Iris pigment epithelial cell (primary cell): ENCODE data around the gene TIRAP.
"Not testable (repeated sequence)": the region's sequence is repeated elsewhere in the genome, so short reads cannot be mapped to it uniquely, and the experiment has no call there.

Experiments
- DNase-seq: peaks from one replicate; pipeline ENCODE4 v3.0.0-alpha.2; 2011; ENCODE audit warnings: low read depth

TIRAP gene, protein sequence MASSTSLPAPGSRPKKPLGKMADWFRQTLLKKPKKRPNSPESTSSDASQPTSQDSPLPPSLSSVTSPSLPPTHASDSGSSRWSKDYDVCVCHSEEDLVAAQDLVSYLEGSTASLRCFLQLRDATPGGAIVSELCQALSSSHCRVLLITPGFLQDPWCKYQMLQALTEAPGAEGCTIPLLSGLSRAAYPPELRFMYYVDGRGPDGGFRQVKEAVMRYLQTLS

DNA sequence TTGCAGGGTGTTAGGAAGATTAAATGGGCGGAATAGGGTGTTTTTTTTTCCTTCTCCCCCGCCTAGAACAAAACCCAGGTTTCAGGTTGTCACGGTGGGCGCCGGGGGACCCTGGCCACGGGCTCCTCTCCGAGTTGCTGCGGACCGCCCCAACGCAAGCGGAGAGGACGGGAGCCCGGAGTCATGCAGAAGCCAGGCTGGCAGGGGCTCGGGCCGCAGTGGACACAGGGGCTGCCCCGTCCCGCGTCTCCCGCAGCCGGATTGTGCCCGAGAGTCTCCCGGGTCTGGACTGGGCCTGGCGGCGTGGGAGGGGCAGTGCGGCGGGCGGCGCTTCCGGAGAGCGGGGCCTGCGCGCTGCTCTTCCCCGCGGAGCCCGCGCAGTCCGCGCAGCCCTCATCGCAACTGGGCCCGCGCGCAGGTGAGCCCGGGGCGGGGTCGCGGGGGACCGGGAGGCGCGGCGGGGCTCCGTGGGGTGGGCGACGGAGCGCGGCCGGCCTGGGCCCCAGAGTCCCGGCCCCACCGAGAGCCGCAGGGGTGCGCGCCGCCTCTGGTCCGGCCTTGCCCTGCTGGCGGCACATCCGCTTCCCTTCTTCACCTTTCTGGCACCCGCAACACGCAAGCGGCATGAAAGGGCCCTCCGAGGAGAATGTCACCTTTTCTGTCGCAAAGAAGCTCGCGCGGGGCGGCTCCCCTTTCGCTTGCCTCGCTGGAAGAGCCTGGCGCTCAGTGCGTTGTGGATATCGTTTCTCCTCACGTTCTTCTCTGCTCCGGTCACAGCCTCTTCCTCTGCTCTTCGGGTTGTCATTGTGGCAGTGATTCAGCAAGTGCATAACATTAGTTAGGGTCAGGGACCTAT, at the start of gene TIRAP:
TIRAP (plus strand) TSS at position 358 of the 856 bp plus-strand sequence. CDS start 7,802 bp downstream, outside the sequence.
- peak; percentile 45 for DNase-seq

DNA sequence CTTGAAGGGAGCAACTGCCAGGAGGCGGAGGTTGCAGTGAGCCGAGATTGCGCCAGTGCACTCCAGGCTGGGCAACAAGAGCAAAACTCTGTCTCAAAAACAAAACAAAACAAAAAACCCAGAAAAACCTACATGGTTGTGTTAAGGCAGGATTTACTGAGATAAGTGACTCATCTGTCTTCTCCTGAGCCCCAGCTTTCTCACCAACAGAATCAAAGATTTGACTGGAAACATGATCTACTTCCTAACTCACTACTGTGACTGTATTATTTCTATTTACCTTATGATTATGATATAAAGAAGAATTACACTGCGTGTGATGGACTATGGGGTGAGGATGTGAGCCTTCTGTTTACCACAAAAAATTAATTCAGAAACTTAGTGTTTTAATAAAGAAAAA, 49.5 kb upstream of the TIRAP start:
- peak; percentile 93 for DNase-seq

DNA sequence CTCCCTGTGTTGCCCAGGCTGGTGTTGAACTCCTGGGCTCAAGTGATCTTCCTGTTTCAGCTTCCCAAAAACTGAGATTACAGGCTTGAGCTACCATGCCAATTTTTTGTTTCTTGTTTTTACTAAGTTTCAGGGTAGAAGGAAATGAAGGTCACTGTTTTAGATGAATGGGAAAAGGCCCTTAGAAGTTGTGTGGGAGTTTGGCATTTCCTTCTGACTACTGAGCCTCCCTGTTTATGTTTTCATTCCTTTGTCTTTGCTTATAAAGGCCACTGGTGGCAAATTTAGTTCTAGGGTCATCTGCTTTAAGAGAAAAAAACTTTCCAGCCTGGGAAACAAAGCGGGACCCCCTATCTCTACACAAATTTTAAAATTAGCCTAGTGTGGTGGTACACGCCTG, 36.3 kb upstream of the TIRAP start:
- DNase-seq = peak; percentile 60

DNA sequence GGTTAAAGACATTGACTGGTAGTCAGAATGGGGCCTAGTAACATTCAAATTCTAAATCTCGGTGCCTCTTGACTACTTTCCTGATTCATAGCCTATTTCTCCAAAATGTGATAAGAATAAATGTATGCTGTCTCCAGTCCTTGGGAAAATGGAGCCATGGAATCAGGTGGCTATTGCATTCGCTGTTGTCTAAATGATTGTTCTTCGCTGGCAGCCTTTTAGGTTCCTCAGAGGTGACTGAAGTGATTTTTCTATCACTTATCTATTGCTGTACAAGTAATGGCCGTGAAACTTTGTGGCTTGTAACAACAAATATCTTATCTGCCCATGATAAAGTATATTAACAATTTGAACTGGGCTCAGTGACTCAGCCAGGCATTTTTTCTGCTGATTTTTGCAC, 29.6 kb upstream of the TIRAP start:
- DNase-seq = no peak

DNA sequence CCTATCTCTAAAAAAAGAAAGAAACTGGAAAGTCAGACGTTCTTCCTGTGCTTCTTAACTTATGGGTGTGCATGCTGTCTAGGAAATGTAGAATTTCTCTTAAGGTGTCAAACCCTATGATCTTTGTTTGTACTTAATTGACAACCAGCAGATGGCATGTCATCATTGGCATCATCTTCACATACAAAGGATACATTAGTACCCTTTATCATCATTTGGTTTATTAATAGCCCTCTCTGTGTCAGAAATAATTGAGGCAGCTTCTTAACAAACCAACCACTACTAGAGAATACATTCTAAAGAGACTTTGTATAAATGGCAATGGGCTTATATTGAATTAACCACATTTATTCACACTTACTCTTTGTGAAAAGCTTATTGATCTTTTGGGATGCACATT, 28.1 kb upstream of the TIRAP start:
- DNase-seq = no peak

DNA sequence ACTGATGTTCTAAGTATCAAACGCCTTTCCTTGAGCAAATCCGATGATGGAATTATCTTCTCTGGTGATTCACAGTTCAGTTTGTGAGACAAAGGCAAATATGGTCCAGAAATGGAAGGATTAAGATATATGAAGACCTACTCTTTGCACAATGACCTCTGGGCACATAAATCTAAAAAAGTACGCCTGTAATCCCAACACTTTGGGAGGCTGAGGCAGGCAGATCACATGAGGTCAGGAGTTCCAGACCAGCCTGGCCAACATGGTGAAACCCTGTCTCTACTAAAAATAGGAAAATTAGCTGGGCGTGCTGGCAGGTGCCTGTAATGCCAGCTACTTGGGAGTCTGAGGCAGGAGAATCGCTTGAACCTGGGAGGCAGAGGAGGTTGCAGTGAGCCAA, 27.4 kb upstream of the TIRAP start:
- not testable (repeated sequence) for DNase-seq

DNA sequence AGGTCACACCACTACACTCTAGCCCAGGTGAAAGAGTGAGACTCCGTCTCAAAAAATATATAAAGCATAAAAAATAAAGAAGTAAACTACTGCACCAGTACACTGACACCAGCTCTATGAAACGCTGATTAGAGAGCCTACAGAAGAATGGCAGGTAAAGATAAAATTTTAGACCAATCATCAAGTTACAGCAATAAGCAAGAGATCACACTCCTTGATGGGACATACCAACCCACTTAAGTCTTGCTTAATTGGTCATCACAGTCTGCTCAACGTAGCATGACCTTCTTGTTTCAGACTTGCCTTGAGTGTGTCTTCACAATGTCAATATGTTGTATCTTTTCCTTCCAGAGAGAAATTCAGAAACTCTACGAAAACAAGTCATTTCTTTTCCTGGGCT, 26.7 kb upstream of the TIRAP start:
- DNase-seq = no peak

DNA sequence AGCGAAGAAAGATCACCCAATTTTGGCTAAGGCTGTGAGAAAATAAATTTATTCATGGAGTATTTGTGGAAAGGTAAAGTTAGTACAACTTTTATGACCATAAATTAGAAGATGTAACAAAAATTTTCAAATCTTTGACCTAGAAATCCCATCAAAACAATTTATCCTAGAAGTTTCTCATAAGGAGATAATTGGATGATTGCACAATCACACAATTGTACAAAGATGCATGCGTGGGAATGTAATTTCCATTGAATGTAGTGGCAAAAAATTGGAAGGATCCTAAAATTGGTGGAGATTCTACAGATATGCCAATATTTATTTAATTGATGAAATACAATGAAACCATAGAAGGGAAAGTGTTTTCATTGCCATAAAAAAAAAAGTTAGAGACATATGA, 25.7 kb upstream of the TIRAP start:
- DNase-seq = no peak

DNA sequence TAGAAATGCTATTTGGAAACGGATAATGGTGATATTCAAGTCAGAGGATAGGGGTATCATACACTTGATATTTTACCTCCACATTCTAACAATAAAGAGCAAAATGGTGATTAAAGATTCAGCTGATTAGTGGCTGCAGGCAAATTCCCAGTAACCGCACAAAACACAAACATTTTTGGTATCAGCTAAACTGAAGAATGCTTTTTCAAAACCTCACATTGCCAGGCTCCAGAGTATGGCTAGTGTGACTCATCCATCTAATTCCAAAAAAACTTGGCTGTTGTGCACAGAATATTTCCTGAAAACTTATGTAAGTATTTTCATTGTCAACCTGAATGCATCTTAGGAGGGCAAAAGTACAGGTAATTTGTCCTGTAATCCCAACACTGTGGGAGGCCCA, 25.1 kb upstream of the TIRAP start:
- peak; percentile 73 for DNase-seq

DNA sequence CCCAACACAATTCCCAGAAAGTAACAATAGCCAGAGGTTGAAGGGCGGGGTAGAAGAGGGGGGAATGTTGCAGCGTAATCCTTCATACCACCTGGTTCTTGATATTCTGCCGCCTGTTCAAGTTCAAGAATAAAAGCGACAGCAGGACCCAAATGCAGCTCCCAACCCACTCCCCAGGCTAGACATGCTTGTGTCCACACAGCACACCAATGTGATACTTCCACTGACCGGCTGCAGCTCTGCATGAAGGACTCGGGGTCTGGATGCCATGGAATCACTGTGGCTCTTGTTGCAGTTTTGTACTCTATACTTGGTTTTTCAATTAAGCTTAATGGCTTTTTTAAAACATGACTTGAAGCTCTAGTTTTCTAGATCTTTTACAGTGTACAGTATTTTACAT, 20.7 kb upstream of the TIRAP start:
- DNase-seq = no peak

DNA sequence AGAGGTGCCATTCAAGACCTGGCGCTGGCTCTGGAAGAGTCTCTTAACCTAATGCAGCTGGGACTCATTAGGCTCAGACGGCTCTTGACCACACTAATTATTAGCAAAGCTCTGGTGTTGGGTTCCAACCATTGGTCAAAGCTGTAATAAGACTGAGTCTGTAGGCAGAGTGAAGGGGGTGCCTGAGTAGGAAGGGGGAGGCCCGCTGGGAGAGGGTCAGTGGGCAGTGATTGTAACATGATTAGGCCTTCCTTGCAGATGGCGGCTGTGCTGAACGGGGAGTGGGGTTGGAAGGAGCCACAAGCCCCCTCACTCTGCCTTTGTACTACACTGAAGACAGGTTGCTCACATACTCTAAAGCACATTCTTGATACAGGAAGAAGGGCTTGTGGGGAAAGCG, 19.4 kb upstream of the TIRAP start:
- no peak for DNase-seq

DNA sequence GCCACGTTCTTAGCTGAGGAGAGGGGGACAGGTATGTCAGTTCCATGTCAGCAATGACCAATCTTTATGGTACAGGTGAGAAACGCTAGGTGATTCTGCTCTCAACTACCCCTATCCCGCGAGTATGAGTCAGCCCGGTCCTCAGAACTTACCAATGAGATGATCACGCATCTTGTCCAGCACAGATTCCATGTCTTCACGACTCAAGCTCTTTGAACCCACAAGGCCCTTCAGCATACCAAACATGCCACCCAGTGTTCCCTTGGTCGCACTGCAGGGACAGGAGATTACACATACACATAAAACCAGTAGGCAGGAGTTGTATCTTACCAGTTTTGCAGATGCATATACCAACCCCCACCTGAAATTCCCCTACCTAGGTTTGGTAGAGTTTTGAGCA, 17.1 kb upstream of the TIRAP start:
- peak; percentile 13 for DNase-seq

DNA sequence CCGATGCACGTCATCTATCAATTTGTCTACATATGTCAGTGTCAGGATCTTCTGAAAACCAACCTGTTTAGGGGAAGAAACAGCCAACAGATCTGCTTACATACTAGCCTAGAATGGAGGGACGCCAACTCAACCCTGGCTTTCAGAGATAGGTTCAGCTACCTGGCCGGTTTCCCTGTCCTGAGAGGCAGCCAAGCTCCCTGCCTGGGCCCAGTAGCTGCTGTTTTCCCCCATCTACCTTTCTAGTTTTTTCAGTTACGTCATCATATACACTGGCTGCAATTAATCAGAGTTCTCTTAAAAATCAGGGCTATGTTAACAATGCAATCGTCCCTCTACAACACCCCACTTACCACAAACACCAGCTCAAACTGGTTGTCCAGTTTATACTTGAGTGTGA, 15.2 kb upstream of the TIRAP start:
- peak; percentile 16 for DNase-seq

DNA sequence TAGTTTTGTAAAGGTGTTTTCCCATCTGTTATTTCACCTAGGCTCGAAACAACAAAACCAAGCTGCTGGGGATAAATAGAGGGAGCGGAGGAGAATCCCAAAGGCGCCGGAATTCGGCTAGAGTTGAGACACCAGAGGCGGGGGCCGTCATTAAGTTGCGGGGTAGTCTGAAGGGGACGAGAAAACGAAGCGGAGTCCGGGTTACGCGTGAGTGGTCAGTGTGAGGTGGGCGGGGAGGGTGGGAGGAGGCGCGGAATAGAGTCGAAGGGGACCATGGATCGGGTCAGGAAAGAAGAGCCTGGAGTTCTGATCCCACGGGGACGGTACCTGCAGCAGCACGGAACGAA, 14.6 kb upstream of the TIRAP start:
- DNase-seq = no peak

DNA sequence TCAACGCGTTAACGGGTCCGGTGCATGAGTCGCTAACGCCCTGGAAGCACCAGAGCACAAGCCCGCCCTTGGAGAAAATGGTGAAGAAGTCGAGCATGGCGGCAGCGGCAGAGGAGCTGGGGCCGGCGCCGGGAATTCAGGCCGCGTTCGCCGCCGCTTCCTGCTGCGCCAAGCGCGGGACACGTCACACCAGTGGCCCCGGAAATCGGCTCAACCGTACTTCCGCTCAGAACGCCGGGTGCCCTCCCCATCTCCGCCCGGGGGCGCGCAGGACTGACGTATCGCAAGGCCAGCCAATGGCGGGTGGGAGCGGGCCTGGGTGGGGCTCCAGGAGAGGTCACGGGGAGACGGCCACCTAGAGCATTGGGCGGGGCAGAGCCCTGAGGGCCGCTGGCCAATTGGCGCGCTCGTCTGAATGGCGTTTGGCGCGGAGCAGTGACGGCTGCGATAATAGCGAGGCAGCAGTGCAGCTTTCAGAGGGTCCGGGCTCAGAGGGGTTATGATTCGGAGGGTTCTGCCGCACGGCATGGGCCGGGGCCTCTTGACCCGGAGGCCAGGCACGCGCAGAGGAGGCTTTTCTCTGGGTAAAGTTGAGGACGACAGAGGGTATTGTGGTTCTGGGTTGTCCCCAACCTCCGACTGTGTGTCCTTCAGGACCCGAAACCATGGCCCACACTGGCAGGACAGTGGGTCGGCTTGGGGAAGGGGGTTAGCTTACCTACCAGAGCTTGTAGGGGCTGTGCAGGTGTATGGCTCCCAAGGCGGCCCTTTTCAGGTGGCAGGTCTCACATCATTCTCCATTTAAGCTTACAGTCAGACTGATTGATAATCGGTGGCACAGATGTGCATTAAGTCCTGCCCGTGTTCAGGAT, 13.9 kb upstream of the TIRAP start, which contains the start of the genes FOXRED1 and SRPRA:
FOXRED1 (plus strand) TSS at position 447 of the 872 bp plus-strand sequence; CDS start at position 500, 53 bp downstream.
SRPRA (minus strand) TSS at position 188 of the 872 bp plus-strand sequence; CDS start at position 97, 91 bp downstream.
- peak; percentile 99 for DNase-seq

DNA sequence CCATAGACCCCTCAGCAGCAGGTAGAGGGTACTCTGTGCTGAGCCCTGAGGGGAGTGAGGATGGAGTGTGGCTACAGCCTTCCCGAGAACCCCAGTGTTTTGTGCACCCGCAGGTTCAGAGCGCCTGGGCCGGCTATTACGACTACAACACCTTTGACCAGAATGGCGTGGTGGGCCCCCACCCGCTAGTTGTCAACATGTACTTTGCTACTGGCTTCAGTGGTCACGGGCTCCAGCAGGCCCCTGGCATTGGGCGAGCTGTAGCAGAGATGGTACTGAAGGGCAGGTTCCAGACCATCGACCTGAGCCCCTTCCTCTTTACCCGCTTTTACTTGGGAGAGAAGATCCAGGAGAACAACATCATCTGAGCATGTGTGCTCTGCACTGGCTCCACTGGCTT, 5.6 kb upstream of the TIRAP start:
- DNase-seq = no peak

DNA sequence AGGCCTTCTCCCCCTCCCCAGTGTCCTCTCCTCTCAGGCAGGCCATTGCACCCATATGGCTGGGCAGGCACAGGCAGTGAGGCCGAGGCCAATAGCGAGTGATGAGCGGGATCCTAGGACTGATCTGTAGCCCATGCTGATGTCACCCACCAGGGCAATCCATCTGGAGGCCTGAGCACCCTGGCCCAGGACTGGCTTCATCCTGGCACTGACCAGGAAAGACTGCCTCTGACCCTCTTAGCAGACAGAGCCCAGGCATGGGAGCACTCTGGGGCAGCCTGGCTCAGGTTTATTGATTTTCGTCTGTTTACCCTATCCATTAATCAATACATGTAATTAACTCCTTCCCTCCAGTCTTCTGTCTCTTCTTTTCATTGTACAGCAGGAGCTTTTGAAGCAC, 5.1 kb upstream of the TIRAP start:
- DNase-seq = no peak

DNA sequence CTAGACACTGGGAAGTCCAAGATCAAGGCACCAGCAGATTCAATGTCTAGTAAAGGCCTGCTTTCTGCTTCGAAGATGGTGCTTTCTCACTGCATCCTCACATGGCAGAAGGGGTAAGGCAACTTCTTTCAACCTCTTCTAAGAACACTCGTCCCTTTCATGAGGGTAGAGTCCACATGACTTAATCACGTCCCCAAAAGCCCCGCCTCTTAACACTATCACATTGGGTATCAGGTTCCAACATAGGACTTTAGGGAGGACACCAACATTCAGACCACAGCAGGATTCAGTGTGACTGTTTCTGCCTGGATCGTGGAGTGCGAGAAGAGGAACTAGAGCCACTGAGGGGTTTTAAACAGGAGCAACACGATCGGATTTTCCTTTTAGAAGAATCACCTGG, 3.7 kb upstream of the TIRAP start:
- DNase-seq = no peak

DNA sequence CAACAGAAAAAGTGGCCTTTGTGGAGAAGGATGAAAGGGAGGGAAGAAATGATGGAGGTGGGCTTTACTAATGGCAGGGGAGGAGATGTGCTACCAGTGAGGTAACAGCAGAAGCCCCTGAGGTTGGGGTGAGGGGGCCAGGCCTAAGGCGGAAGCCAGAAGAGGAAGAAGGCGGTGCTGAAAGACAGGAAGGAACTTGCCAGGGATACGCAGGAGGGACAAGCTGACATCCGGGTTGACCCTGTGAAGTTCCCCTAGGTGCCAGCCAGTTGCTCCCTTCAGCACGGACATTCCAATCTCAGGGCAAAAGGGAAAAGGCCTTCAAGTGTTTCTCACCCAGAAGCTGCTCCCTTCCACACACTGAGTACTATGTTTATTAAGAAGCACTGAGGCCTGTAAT, 2.3 kb upstream of the TIRAP start:
- no peak for DNase-seq

DNA sequence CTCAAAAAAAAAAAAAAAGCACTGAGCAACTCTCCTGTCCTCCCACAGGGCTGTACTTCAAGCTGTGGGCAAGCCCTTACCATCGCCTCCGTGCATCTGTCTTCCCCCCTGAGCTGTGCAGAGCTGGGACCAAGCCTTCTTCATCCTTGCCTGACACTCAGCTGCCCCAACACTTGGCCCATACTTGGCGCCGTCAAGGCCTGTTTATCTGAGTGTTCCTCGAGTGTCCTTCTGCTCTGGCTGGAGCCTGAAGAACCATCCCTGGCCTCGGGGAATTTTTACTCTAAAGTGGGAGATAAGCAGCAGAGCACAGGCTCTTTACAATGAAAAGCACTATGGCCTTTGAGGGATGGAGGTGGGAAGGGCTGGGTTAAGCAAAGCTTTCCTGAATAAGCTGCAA, 1.6 kb upstream of the TIRAP start:
- DNase-seq = no peak

DNA sequence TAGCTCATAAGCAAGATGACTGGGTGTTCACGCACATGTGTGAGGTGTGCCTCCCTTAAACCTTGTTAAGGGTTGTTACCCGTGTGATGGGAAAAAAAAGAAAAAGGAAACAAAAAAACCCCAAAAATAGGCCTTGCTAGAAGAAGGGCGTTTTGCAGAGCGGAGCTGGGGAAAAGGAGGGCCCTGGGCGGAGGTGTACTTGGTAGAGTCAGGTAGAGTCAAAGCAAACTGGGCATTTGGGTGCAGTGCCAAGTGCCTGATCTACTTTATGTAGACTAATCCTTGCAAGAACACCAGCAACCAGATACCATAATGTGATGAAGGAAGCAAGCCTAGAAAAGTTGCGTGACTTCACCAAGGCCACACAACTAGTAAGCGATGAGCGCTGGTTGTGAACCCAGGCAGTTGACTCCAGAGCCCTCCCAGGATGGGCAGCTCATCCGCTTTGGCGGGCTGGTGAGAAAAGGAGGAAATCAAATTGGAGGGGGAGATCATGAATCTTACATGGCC, 1.2 kb upstream of the TIRAP start:
- no peak for DNase-seq

DNA sequence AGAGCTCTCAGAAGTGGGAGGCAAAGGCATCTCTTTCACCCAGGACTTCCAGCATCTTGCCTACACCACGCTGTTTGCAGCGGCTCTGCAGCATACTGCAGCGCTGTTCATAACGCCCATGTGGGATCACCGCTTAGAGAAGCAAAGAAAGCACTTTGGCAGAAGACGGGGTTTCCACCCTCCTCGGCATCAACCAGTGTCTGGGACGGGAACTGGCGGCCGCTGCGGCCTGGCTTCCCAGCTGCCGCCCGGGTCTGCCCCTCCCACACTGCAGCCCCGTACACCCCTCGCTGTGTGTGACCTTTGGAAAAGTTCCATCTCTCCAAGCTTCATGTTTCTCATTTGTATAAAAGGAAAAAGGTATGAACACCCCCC, 545 bp upstream of the TIRAP start:
- DNase-seq = peak; percentile 59
